Placental pericyte (primary cell): ENCODE results near the gene HPDL. TPM values are rescaled to one million over a fixed set of nuclear protein-coding genes. Genes with fewer than 3 reads are reported as not detected.

ENCODE experiments used
- total RNA-seq: library from RNA; depleted of rRNA; stranded (reverse); fragments of >200 nt; gene quantifications from 2 replicates; pipeline ENCODE4 v1.2.3, GENCODE V29; 2012

Gene HPDL
- 0.86 TPM in 1 of 2 replicates, not detected in the other for total RNA-seq

DNA sequence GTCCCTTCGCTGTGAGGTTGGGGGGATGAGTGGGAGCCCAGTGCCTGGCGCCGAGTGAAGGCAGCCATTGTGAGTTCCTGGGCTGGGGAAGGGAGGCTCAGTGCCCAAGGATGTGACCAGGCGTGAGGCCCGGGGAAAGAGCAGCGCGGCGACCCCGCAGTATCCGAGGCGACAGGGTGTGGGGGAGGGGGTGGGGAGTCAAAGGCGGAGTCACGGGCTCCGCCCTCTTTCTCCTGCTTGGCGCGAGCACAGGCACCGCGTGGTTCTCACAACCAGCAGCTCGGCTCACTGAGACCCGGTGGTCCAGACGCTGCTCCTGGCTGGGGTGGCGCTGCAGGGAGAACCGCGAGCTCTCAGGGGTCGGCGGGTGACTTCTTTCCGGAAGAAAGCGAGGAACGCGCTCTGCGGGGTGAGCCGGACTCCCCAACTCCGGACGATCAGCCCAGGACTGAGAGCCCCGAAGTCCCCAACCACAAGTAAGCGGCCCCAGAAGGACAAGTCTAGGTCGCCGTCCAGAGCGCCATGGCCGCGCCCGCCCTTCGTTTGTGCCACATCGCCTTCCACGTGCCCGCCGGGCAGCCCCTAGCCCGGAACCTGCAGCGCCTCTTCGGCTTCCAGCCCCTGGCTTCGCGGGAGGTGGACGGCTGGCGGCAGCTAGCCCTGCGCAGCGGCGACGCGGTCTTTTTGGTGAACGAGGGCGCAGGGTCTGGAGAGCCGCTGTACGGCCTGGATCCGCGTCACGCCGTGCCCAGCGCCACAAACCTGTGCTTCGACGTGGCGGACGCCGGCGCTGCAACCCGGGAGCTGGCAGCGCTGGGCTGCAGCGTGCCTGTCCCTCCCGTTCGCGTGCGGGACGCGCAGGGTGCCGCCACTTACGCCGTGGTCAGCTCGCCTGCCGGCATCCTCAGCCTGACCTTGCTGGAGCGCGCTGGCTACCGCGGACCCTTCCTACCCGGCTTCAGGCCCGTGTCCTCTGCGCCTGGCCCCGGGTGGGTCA, at the start of gene HPDL:
Gene HPDL (plus strand): TSS at position 269 of the 997 bp plus-strand sequence. CDS start 254 bp downstream, at position 523.

GRCh38 chr1:45339789-45340558, 13.3 kb downstream of the HPDL start, which contains the start of the genes MUTYH and TOE1:
MUTYH (minus strand) TSS chr1:45340440; CDS start chr1:45334505, 5,935 bp downstream.
TOE1 (plus strand) TSS chr1:45340170; CDS start chr1:45340253, 83 bp downstream.

Other genes starting within 250 kb of the HPDL start
- 0.22 and 4.3 TPM in 2 replicates for gene ZSWIM5, start 120.3 kb upstream of the HPDL start, total RNA-seq
- 16.0 and 26.9 TPM in 2 replicates for gene TOE1, start 13.3 kb downstream of the HPDL start, total RNA-seq
- 14.4 and 17.3 TPM in 2 replicates for gene MUTYH, start 13.5 kb downstream of the HPDL start, total RNA-seq
- 1.8 and 2.1 TPM in 2 replicates for gene TESK2, start 164.3 kb downstream of the HPDL start, total RNA-seq
- gene CCDC163, start 173.2 kb downstream of the HPDL start, total RNA-seq: 3.1 and 6.1 TPM in 2 replicates
- gene MMACHC, start 173.4 kb downstream of the HPDL start, total RNA-seq: 4.4 and 7.3 TPM in 2 replicates
- gene PRDX1, start 195.0 kb downstream of the HPDL start, total RNA-seq: 225 and 436 TPM in 2 replicates
- 108 and 153 TPM in 2 replicates for gene AKR1A1, start 223.9 kb downstream of the HPDL start, total RNA-seq